Activated CD8-positive, alpha-beta memory T cell treated with anti-CD3 and anti-CD28 coated beads for 1 hour (primary cell): ENCODE measurements around the gene YWHAG.
"Not testable (repeated sequence)": the region's sequence is repeated elsewhere in the genome, so short reads cannot be mapped to it uniquely, and the experiment has no call there.

Experiments
- DNase-seq, 2 donors: peaks; one replicate each; pipeline ENCODE4 v3.0.0-alpha.2; 2020; ENCODE audit warnings: low read depth in 1 of 2; ENCODE audit errors: extremely low read depth in 1 of 2

YWHAG gene

DNA sequence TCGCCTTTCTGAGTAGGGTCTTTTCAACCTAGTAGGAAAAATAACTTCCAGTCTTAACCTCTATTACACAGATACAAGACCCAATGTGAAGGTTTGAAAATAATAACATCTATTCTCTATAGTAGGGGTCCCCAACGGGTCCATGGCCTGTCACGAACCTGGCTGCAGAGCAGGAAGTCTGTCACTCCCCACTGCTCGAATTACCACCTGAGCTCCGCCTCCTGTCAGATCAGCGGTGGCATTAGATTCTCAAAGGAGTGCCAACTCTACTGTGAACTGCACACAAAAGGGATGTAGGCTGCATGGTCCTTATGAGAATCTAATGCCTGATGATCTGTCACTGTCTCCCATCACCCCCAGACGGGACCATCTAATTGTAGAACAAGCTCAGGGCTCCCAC lies 7.4 kb downstream of the YWHAG start:
- no peak for DNase-seq

GRCh38 chr7:76349313-76349885 lies 9.4 kb downstream of the YWHAG start:
- DNase-seq, result no peak

DNA sequence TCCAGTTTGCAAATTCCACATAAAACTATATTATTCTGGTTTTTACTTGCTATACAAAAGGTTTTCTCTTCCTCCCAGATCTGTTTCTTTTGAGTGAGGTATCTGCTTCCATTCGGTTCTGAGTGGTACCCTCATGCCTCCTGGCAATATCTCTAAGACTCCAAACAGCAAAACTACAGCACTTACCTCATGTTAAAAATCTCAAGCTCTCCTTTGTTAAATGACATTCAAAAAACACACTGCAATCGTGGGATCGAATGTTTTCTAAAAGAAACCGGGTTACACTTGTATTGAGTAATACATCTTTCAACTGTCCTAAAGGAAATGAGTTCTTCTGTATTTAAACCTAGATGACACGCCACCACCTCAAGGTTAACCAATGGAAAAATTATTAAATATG lies 11.1 kb downstream of the YWHAG start:
- DNase-seq, result no peak

DNA sequence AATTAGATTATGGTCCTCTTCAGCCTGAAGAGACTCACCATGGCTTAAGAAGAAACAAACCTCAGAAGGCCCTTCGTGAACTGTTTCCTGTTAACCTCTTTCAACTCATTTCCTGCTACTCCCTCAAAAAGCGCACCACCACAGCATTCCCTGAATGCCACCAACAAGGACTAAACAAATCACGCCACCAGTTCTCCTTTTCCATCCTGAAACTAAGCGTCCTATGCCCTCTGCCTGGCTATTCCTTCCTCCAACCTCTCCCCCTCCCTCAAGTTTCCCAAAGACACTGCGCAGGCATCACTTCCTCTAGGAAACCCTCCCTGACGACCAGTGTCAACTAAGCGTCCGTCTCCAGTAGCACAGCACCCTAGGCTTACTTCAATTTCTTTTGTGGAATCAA lies 12.0 kb downstream of the YWHAG start:
- DNase-seq, result no peak

DNA sequence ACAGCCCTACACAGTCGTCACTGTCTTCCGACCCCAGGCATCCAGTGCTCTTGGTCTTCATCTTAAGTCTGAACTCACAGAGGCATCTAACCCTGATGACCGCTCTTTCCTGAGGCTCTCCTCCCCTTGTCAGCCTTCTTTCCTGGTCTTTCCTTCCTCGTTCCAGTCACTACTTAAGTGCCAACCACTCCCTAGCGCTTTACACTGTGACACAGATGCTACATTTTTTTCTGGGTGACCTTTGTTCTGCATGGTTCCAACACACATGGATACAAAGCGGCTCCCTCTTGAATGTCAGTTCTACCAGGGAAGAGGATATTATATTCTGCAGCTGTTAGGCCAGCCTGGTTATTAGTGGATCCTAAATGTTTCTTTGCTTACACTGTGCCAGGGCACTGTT lies 12.7 kb downstream of the YWHAG start:
- DNase-seq, result no peak

- DNase-seq, result no peak
Observed at GRCh38 chr7:76343931-76344321, 14.9 kb downstream of the YWHAG start.

GRCh38 chr7:76343294-76343930 lies 15.4 kb downstream of the YWHAG start:
- DNase-seq, result no peak

- DNase-seq, result no peak
Observed at GRCh38 chr7:76342222-76342621, 16.6 kb downstream of the YWHAG start.

DNA sequence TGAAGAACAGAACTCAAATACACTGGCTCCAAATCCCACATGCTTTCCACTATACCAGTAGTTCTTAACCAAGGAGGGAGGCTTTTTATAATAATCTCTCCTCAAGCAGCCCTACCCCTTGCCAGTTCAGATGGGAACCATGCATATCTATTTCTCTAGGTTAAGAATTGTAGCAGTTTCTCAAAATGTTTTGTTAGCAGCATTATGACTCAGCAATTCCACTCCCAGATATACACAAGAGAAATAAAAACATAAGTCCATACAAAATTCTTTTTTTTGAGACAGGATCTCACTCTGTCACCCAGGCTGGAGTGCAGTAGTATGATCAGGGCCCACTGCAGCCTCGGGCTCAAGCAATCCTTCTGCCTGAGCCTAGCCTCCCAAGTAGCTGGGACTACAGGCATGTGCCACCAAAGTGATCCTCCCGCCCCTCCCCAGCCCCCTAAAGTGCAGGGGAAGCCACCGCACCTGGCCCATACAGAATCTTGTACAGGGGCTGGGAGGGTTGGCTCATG lies 18.1 kb downstream of the YWHAG start:
- DNase-seq, result no peak

- DNase-seq, result no peak
Observed at GRCh38 chr7:76338298-76339084, 20.3 kb downstream of the YWHAG start.

GRCh38 chr7:76337147-76337546 lies 21.6 kb downstream of the YWHAG start:
- DNase-seq, result no peak

DNA sequence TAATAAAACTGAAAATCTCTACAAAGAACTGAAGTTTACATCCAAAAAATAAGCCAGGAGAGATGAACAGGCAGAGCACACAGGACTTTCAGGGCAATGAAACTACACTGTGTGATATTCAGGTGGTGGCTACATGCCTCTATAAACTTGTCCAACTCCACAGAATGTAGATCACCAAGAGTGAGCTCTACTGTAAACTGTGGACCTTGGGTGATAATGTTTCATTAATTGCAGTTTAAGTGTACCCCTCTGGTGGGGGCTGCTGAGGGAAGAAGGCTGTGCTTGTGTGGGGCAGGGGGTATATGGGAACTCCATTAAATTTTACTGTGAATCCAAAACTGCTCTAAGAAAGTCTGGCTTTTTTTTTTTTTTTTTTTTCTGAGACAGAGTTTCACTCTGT lies 22.7 kb downstream of the YWHAG start:
- DNase-seq, result no peak

GRCh38 chr7:76335417-76335816 lies 23.4 kb downstream of the YWHAG start:
- not testable (repeated sequence) for DNase-seq

GRCh38 chr7:76334320-76334967 lies 24.3 kb downstream of the YWHAG start:
- DNase-seq, result no peak

DNA sequence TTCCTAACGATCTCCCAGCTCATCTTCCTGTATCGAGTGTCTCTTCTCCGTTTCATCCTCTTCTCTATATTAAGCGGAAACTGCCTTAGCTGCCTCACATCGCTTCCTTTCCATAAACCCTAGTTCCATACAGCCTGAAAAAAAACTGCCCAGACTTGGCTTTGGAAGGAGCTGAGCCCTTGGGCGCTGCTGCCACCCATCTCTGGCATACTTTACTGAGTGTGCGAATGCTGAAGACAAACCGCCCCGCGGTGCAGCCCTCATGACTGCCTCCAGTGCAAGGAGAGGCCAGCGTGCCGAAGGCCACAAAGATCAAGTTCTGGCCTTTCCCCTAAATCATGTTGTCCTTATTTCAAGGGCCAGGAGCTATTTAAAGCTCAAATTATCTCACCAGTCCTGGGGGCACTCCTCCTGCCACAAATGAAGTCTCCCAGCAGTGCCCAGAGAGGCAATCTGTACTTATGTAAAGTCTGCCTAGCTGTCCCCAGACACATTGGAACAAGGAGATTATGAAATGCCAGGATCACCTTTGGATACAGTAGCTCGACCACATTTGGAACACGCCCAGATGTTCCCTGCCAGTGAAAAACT lies 25.2 kb downstream of the YWHAG start:
- no peak for DNase-seq

DNA sequence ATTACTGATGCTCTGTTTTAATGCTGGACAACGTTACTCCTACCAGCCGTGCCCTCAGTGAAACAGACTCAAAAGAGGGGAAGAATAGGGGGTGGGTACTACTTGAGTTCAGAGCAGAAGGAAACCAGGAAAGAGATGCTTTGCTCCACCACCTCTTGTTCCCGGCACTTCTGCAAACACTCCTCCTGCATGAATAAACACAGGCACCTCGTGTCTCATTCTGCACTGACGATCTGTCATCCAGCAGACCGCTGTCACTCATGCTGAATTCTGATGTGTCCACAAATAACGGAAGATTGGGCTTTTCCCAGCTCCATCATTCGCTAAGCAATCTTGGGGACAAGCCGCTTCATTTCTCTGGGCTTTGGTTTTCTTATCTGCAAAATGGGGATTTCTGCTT lies 26.7 kb downstream of the YWHAG start:
- no peak for DNase-seq

GRCh38 chr7:76330673-76331072 lies 28.1 kb downstream of the YWHAG start:
- no peak for DNase-seq

GRCh38 chr7:76330261-76330660 lies 28.5 kb downstream of the YWHAG start:
- DNase-seq, result no peak

DNA sequence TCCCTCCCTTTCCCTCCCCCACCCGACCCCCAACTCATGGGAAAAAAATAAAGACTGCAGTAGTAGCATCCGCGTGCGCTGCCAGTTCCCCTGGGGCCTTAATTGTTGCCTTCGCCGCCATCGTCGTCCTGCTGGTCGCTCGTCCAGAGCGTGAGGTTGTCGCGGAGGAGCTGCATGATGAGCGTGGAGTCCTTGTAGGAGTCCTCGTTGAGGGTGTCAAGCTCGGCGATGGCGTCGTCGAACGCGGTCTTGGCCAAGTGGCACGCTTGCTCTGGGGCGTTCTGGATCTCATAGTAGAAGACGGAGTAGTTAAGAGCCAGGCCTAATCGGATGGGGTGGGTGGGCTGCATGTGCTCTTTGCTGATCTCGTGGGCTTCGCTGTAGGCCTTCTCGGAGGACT lies 29.3 kb downstream of the YWHAG start:
- no peak for DNase-seq

GRCh38 chr7:76328389-76328788 lies 30.4 kb downstream of the YWHAG start:
- DNase-seq, result no peak

DNA sequence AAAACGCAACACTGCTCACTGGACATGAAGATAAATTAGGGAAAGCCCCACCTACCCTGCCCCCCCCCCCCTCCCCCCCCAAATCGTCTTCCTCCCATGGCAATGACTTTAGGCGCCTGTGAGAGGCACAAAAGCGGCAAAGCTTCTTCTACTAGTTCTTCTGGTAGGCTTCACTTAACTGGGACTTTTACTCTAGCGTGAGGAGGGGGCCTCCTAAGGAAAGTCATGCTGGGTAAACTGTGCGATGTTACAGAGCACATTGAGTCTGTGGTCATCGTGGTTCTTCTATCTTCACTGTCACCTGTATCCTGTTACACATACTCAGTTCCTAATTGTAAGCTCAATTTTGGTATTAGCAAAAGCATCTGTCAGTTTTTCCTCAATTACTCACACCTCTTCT lies 31.2 kb downstream of the YWHAG start:
- DNase-seq, result no peak
